Fibroblast of lung (primary cell): ENCODE results near the gene SYTL1.

Experiments
- CTCF ChIP-seq, 2 donors: IDR thresholded peaks in 1 of 2; conservative IDR thresholded peaks in 1 of 2; 1 replicate in 1 of 2; 2 replicates in 1 of 2; pipeline ENCODE4 v1.5.1; 2011 to 2012; ENCODE audit warnings: low read length in 2 of 2, control low read depth in 1 of 2, inconsistent platforms in 1 of 2, low read depth in 1 of 2, mild to moderate bottlenecking in 1 of 2
- EZH2 ChIP-seq: IDR thresholded peaks from 2 replicates; pipeline ENCODE4 v1.5.1; 2012; ENCODE audit warnings: low read length, control low read depth, mild to moderate bottlenecking; ENCODE audit errors: missing control alignments

DNA sequence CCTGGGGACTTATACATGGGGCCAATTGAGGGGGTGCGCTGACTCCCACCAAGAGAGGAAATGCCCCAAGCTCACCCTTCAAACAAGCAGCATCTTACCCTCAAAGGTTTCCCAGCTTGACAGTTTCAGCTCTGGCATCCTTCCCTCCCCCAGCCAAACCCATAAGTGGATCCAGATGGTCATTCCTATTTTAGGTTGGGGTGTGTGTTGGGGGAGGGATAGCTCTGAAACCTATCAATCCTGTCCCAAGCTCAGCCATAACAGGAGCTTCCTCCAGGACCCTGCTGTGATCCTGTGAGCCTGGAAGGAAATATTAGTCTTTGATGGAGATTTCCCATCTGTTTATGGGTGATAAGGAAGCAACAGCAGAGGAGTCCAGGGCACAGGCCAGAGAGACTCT is 23.2 kb upstream of the SYTL1 start:
- TF ChIP-seq CTCF (conservative IDR thresholded peaks at IDR 0.05 in 1 of 2, IDR thresholded peaks at IDR 0.05 in 1 of 2; ENCODE audit: low read depth in 1 of 2, low read length in 2 of 2) (no peak), EZH2 (no peak)
